Caco-2 (cell line): ENCODE data around the gene CCDC85C. TPM values are rescaled to one million over a fixed set of nuclear protein-coding genes. Genes with fewer than 3 reads are reported as not detected.

Experiments used
- BruUV-seq: library from RNA; stranded (reverse); fragments of 400-500 nt; replicated peaks from 2 replicates; lab custom pipeline; 2021; lab: Mats Ljungman, UMichigan
- CTCF ChIA-PET: fragments of 300-600 bp; sonication (Branson Sonifier 250); formaldehyde crosslinking; loops from one replicate; lab custom pipeline; 2022; ENCODE audit warnings: antibody characterized with exemption; lab: Charles Lee
- POLR2A ChIA-PET: fragments of 300-600 bp; sonication (Branson Sonifier 250); formaldehyde crosslinking; loops from one replicate; lab custom pipeline; 2022; ENCODE audit warnings: antibody characterized with exemption; lab: Charles Lee
- DNase-seq, 2 experiments: peaks; one replicate each; pipeline versions ENCODE4 v3.0.0 to v3.0.0-alpha.2; 2020 to 2022
- H3K27me3 ChIP-seq: replicated peaks from 2 replicates; pipeline ENCODE4 v1.6.0; 2011; ENCODE audit warnings: low read length; ENCODE audit not compliant: control insufficient read depth, insufficient read depth
- H3K36me3 ChIP-seq: 2 replicates; pipeline ENCODE4 v1.5.1; 2011; ENCODE audit warnings: low read length; ENCODE audit not compliant: control insufficient read depth, insufficient read depth
- H3K4me1 ChIP-seq: fragments of 250-450 bp; sonication (Bioruptor Pico); 2 replicates; pipeline ENCODE4 v1.5.1; 2020; ENCODE audit warnings: mild to moderate bottlenecking
- H3K4me3 ChIP-seq: 2 replicates; pipeline ENCODE4 v1.5.1; 2011; ENCODE audit warnings: low read depth, mild to moderate bottlenecking, control low read depth, low read length
- H3K9me3 ChIP-seq: fragments of 250-450 bp; sonication (Bioruptor Pico); 2 replicates; pipeline ENCODE4 v1.5.1; 2020; ENCODE audit warnings: mild to moderate bottlenecking, moderate library complexity
- H3K27ac Mint-ChIP-seq: one replicate; pipeline ENCODE4 v1.8.0; 2022; ENCODE audit warnings: mixed read lengths; ENCODE audit not compliant: unreplicated experiment
- H3K27me3 Mint-ChIP-seq: one replicate; pipeline ENCODE4 v1.8.0; 2022; ENCODE audit warnings: mixed read lengths; ENCODE audit not compliant: insufficient read depth, unreplicated experiment
- H3K36me3 Mint-ChIP-seq: one replicate; pipeline ENCODE4 v1.8.0; 2022; ENCODE audit warnings: mild to moderate bottlenecking, mixed read lengths; ENCODE audit not compliant: insufficient read depth, unreplicated experiment
- H3K4me1 Mint-ChIP-seq: one replicate; pipeline ENCODE4 v1.8.0; 2022; ENCODE audit warnings: low read depth, mixed read lengths; ENCODE audit not compliant: unreplicated experiment
- H3K4me3 Mint-ChIP-seq: one replicate; pipeline ENCODE4 v1.8.0; 2022; ENCODE audit warnings: mild to moderate bottlenecking, moderate library complexity, mixed read lengths; ENCODE audit not compliant: unreplicated experiment
- H3K9me3 Mint-ChIP-seq: one replicate; pipeline ENCODE4 v1.8.0; 2022; ENCODE audit warnings: mixed read lengths; ENCODE audit not compliant: unreplicated experiment
- intact Hi-C: fragments of 100-400 bp; cut with micrococcal nuclease; formaldehyde crosslinking; loops from one replicate; pipeline ENCODE4 v1.10.0; 2022; ENCODE audit not compliant: unreplicated experiment
- total RNA-seq: library from RNA; stranded (reverse); gene quantifications from 2 replicates; pipeline ENCODE4 v1.2.3, GENCODE V29; 2022
- TF ChIP-seq, protein P1 (sequence below), 2 experiments: fragments of 200-600 bp in 1 of 2; IDR thresholded peaks; 1 replicate in 1 of 2; 2 replicates in 1 of 2; pipeline versions ENCODE4 v1.5.1 to v1.8.0; 2011 to 2022; ENCODE audit warnings: antibody characterized with exemption in 1 of 2, control low read depth in 1 of 2, inconsistent platforms in 1 of 2, low read depth in 1 of 2, low read length in 1 of 2, mild to moderate bottlenecking in 1 of 2, moderate library complexity in 1 of 2; ENCODE audit not compliant: insufficient read depth in 1 of 2, severe bottlenecking in 1 of 2, unreplicated experiment in 1 of 2

The CCDC85C gene
- total RNA-seq, 1 experiment from 2014 or later = 76.2 TPM

GRCh38 chr14:99459481-99460100, 144.4 kb downstream of the CCDC85C start:
- TF ChIP-seq, protein P1, sequence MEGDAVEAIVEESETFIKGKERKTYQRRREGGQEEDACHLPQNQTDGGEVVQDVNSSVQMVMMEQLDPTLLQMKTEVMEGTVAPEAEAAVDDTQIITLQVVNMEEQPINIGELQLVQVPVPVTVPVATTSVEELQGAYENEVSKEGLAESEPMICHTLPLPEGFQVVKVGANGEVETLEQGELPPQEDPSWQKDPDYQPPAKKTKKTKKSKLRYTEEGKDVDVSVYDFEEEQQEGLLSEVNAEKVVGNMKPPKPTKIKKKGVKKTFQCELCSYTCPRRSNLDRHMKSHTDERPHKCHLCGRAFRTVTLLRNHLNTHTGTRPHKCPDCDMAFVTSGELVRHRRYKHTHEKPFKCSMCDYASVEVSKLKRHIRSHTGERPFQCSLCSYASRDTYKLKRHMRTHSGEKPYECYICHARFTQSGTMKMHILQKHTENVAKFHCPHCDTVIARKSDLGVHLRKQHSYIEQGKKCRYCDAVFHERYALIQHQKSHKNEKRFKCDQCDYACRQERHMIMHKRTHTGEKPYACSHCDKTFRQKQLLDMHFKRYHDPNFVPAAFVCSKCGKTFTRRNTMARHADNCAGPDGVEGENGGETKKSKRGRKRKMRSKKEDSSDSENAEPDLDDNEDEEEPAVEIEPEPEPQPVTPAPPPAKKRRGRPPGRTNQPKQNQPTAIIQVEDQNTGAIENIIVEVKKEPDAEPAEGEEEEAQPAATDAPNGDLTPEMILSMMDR (IDR thresholded peaks at IDR 0.05; ENCODE audit: insufficient read depth in 1 of 2, low read depth in 1 of 2, low read length in 1 of 2, severe bottlenecking in 1 of 2, unreplicated experiment in 1 of 2) = no peak
- POLR2A ChIA-PET = no interaction called here
- peaks cover 50% of the 10 kb centered on the region for H3K36me3 Mint-ChIP-seq
- Histone ChIP-seq H3K27me3 (no peaks in the 10 kb centered on the region), H3K36me3 (peaks cover 2% of the 10 kb centered on the region; the same call in 1 of the 2 replicates), H3K4me1 (peaks cover 38% of the 10 kb centered on the region), H3K9me3 (no peaks in the 10 kb centered on the region), H3K4me3 (no peak overlapping the region)
- H3K27ac Mint-ChIP-seq = no peak overlapping the region
- CTCF ChIA-PET = no interaction called here
- H3K4me3 Mint-ChIP-seq = no peak overlapping the region
- no peaks in the 10 kb centered on the region for H3K27me3 Mint-ChIP-seq
- intact Hi-C loops = loop anchor here (1.0 to 2.0 kb wide), 2 partner anchors 19 to 20 kb away; no protein-coding TSS in a partner anchor
- no TSS peak for BruUV-seq
- H3K4me1 Mint-ChIP-seq = peaks cover 25% of the 10 kb centered on the region
- DNase-seq = no peak
- no peaks in the 10 kb centered on the region for H3K9me3 Mint-ChIP-seq

- no TSS peak for BruUV-seq
- Mint-ChIP-seq H3K27ac (no peak overlapping the region), H3K36me3 (peaks cover 37% of the 10 kb centered on the region), H3K9me3 (no peaks in the 10 kb centered on the region), H3K4me3 (no peak overlapping the region), H3K4me1 (no peaks in the 10 kb centered on the region), H3K27me3 (no peaks in the 10 kb centered on the region)
- CTCF ChIA-PET = interaction anchor here (0.5 kb wide), 1 partner anchor 901 kb away, joined by 3 read pairs; no protein-coding TSS in a partner anchor
- DNase-seq = no peak
- Histone ChIP-seq H3K36me3 (no peaks in the 10 kb centered on the region; the same call in 1 of the 2 replicates), H3K4me3 (no peak overlapping the region), H3K4me1 (no peaks in the 10 kb centered on the region), H3K9me3 (no peaks in the 10 kb centered on the region), H3K27me3 (no peaks in the 10 kb centered on the region)
- intact Hi-C loops = no loop called here
- TF ChIP-seq, protein P1 (IDR thresholded peaks at IDR 0.05; ENCODE audit: insufficient read depth in 1 of 2, low read depth in 1 of 2, low read length in 1 of 2, severe bottlenecking in 1 of 2, unreplicated experiment in 1 of 2) = no peak
- POLR2A ChIA-PET = no interaction called here
These were observed 149.8 kb downstream of the CCDC85C start for GRCh38 chr14:99454246-99454645.

DNA sequence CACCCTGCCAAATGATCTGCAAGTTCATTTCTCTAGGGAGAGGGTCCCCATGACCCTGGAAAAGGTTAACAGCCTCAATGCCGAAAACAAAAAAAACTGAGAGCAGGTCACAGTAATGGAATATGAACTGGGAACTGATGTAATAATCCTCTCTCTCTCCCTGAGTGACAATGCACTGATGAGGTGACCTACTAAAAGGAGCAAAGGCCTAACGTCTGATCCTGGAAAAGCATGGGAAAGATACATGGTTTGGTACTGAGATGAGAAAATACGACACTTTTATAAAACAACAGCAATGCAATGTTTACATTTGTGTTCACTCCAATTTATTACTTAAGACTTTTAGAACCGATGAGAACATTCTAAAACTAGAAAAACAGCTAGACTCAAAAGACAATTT, 151.0 kb downstream of the CCDC85C start:
- ChIA-PET CTCF (no interaction called here), POLR2A (no interaction called here)
- no peaks in the 10 kb centered on the region for H3K27me3 ChIP-seq
- H3K9me3 ChIP-seq = no peaks in the 10 kb centered on the region
- H3K4me1 ChIP-seq = no peaks in the 10 kb centered on the region
- intact Hi-C loops = no loop called here
- no peak for DNase-seq
- Mint-ChIP-seq H3K27me3 (no peaks in the 10 kb centered on the region), H3K36me3 (peaks cover 39% of the 10 kb centered on the region), H3K9me3 (no peaks in the 10 kb centered on the region), H3K27ac (no peak overlapping the region), H3K4me1 (no peaks in the 10 kb centered on the region), H3K4me3 (no peak overlapping the region)
- TF ChIP-seq, protein P1 (IDR thresholded peaks at IDR 0.05; ENCODE audit: insufficient read depth in 1 of 2, low read depth in 1 of 2, low read length in 1 of 2, severe bottlenecking in 1 of 2, unreplicated experiment in 1 of 2) = no peak
- H3K4me3 ChIP-seq = no peak overlapping the region
- BruUV-seq = no TSS peak
- no peaks in the 10 kb centered on the region for H3K36me3 ChIP-seq
